HUES64 (cell line): Measurements from ENCODE around the gene GLYR1. TPM values are rescaled to one million over a fixed set of nuclear protein-coding genes. Genes with fewer than 3 reads are reported as not detected.
"Not testable (repeated sequence)": the region's sequence is repeated elsewhere in the genome, so short reads cannot be mapped to it uniquely, and the experiment has no call there.

Experiments used
- H3K27ac ChIP-seq: 2 replicates; pipeline ENCODE4 v1.7.0; 2013; ENCODE audit warnings: low read depth, low read length, inconsistent platforms
- H3K27me3 ChIP-seq: 2 replicates; pipeline ENCODE4 v1.6.1; 2013; ENCODE audit warnings: mild to moderate bottlenecking, low read length; ENCODE audit not compliant: insufficient read depth
- H3K36me3 ChIP-seq: 2 replicates; pipeline ENCODE4 v1.6.1; 2013; ENCODE audit warnings: mild to moderate bottlenecking, low read length; ENCODE audit not compliant: insufficient read depth
- H3K4me1 ChIP-seq: 2 replicates; pipeline ENCODE4 v1.6.1; 2013; ENCODE audit warnings: mild to moderate bottlenecking, low read length, moderate library complexity; ENCODE audit not compliant: insufficient read depth
- H3K4me3 ChIP-seq: 2 replicates; pipeline ENCODE4 v1.5.1; 2013; ENCODE audit warnings: mild to moderate bottlenecking, low read length, moderate library complexity
- H3K9ac ChIP-seq: 2 replicates; pipeline ENCODE4 v1.6.1; 2013; ENCODE audit warnings: mild to moderate bottlenecking, low read depth, low read length
- H3K9me3 ChIP-seq: 2 replicates; pipeline ENCODE4 v1.6.1; 2013; ENCODE audit warnings: low read depth, low read length; ENCODE audit not compliant: insufficient read depth
- WGBS: fragments of 150-250, 120-280 bp; methylation state at CpG from one replicate; pipeline ENCODE4 v1.1.7; 2013; ENCODE audit warnings: missing lambda C conversion rate; 5-methylcytosine and 5-hydroxymethylcytosine counted together
- polyA plus RNA-seq, 2 experiments: library from polyadenylated mRNA; stranded (reverse); fragments of 50-300 nt; gene quantifications; one replicate each; pipeline ENCODE4 v1.2.3, GENCODE V29; 2013

GLYR1 gene
- polyA plus RNA-seq (2013, experiment 1 of 2), result 76.8 TPM
- polyA plus RNA-seq (2013, experiment 2 of 2), result 75.1 TPM

- no peaks in the 10 kb centered on the region for H3K9me3 ChIP-seq
- H3K9ac ChIP-seq, result peak within 1 kb of the TSS; percentile 95
- under 1% methylated on average over 126 of the region's 126 CpGs for WGBS
- H3K36me3 ChIP-seq, result peaks cover 36% of the 10 kb centered on the region
- peak within 1 kb of the TSS; percentile 80 for H3K4me3 ChIP-seq
- H3K27ac ChIP-seq, result peak within 1 kb of the TSS; percentile 93
- peaks cover 12% of the 10 kb centered on the region; the same call in 1 of the 2 replicates for H3K4me1 ChIP-seq
- H3K27me3 ChIP-seq, result no peaks in the 10 kb centered on the region
Observed at GRCh38 chr16:4846901-4847773, at the start of gene GLYR1, which contains the start of gene UBN1. TSS of gene GLYR1 (minus strand) at chr16:4847288. CDS start at chr16:4847265, 23 bp downstream. TSS of gene UBN1 (plus strand) at chr16:4847481. CDS start at chr16:4852918, 5,437 bp downstream.

GRCh38 chr16:4896761-4897160, 49.7 kb upstream of the GLYR1 start:
- H3K4me1 ChIP-seq, H3K9me3 ChIP-seq, H3K27ac ChIP-seq, H3K4me3 ChIP-seq, H3K9ac ChIP-seq, H3K27me3 ChIP-seq: not testable (repeated sequence)
- H3K36me3 ChIP-seq, result peaks cover 66% of the 10 kb centered on the region
- WGBS, result 95% methylated on average over 7 of the region's 9 CpGs

- H3K27me3 ChIP-seq, result no peaks in the 10 kb centered on the region
- H3K36me3 ChIP-seq, result peaks cover 79% of the 10 kb centered on the region
- 92% methylated on average over 13 of the region's 13 CpGs for WGBS
- H3K4me1 ChIP-seq, result no peaks in the 10 kb centered on the region
- no peak overlapping the region for H3K9ac ChIP-seq
- no peaks in the 10 kb centered on the region for H3K9me3 ChIP-seq
- no peak overlapping the region for H3K27ac ChIP-seq
- H3K4me3 ChIP-seq, result no peak overlapping the region
Observed at GRCh38 chr16:4895366-4895765, 48.3 kb upstream of the GLYR1 start.

GRCh38 chr16:4894276-4895150, 47.4 kb upstream of the GLYR1 start:
- Histone ChIP-seq H3K4me1 (no peaks in the 10 kb centered on the region), H3K27ac (no peak overlapping the region), H3K9me3 (no peaks in the 10 kb centered on the region), H3K36me3 (peaks cover 83% of the 10 kb centered on the region), H3K27me3 (no peaks in the 10 kb centered on the region), H3K4me3 (no peak overlapping the region), H3K9ac (no peak overlapping the region)
- 93% methylated on average over 22 of the region's 22 CpGs for WGBS

GRCh38 chr16:4893103-4893862, 46.2 kb upstream of the GLYR1 start:
- Histone ChIP-seq H3K9ac (no peak overlapping the region), H3K9me3 (no peaks in the 10 kb centered on the region), H3K36me3 (peaks cover 81% of the 10 kb centered on the region), H3K27ac (no peak overlapping the region), H3K27me3 (no peaks in the 10 kb centered on the region), H3K4me1 (no peaks in the 10 kb centered on the region), H3K4me3 (no peak overlapping the region)
- 95% methylated on average over 26 of the region's 26 CpGs for WGBS

GRCh38 chr16:4892361-4893102, 45.4 kb upstream of the GLYR1 start:
- Histone ChIP-seq H3K4me1 (no peaks in the 10 kb centered on the region), H3K9ac (no peak overlapping the region), H3K27ac (no peak overlapping the region), H3K4me3 (no peak overlapping the region), H3K27me3 (no peaks in the 10 kb centered on the region), H3K9me3 (no peaks in the 10 kb centered on the region), H3K36me3 (peaks cover 84% of the 10 kb centered on the region)
- WGBS, result 90% methylated on average over 23 of the region's 23 CpGs

- Histone ChIP-seq H3K27me3 (no peaks in the 10 kb centered on the region), H3K27ac (no peak overlapping the region), H3K9me3 (no peaks in the 10 kb centered on the region), H3K4me3 (no peak overlapping the region), H3K9ac (no peak overlapping the region), H3K36me3 (peaks cover 84% of the 10 kb centered on the region), H3K4me1 (no peaks in the 10 kb centered on the region)
- 90% methylated on average over 12 of the region's 12 CpGs for WGBS
Observed at GRCh38 chr16:4891886-4892216, 44.8 kb upstream of the GLYR1 start.

GRCh38 chr16:4891097-4891885, 44.2 kb upstream of the GLYR1 start:
- Histone ChIP-seq H3K4me1 (no peaks in the 10 kb centered on the region), H3K9me3 (no peaks in the 10 kb centered on the region), H3K4me3 (no peak overlapping the region), H3K9ac (no peak overlapping the region), H3K27ac (no peak overlapping the region), H3K27me3 (no peaks in the 10 kb centered on the region), H3K36me3 (peaks cover 84% of the 10 kb centered on the region)
- 94% methylated on average over 16 of the region's 16 CpGs for WGBS

GRCh38 chr16:4890686-4891085, 43.6 kb upstream of the GLYR1 start:
- Histone ChIP-seq H3K9me3 (no peaks in the 10 kb centered on the region), H3K9ac (no peak overlapping the region), H3K36me3 (peaks cover 84% of the 10 kb centered on the region), H3K4me1 (no peaks in the 10 kb centered on the region), H3K27me3 (no peaks in the 10 kb centered on the region), H3K27ac (no peak overlapping the region), H3K4me3 (no peak overlapping the region)
- WGBS, result 96% methylated on average over 16 of the region's 16 CpGs

GRCh38 chr16:4890026-4890425, 42.9 kb upstream of the GLYR1 start:
- Histone ChIP-seq H3K4me1 (no peaks in the 10 kb centered on the region), H3K36me3 (peaks cover 84% of the 10 kb centered on the region), H3K9me3 (no peaks in the 10 kb centered on the region), H3K27me3 (no peaks in the 10 kb centered on the region), H3K9ac (no peak overlapping the region), H3K4me3 (no peak overlapping the region), H3K27ac (no peak overlapping the region)
- 92% methylated on average over 11 of the region's 11 CpGs for WGBS
